GM18511 (cell line): Measurements from ENCODE around the gene FNTB.
"Not testable (repeated sequence)": the region's sequence is repeated elsewhere in the genome, so short reads cannot be mapped to it uniquely, and the experiment has no call there.

ENCODE experiments used
- ATAC-seq: cut with Tn5 transposase; IDR thresholded peaks from one replicate; pipeline ENCODE4 v1.9.1; 2021; ENCODE audit warnings: mild to moderate bottlenecking, moderate library complexity; ENCODE audit not compliant: unreplicated experiment

The FNTB gene

DNA sequence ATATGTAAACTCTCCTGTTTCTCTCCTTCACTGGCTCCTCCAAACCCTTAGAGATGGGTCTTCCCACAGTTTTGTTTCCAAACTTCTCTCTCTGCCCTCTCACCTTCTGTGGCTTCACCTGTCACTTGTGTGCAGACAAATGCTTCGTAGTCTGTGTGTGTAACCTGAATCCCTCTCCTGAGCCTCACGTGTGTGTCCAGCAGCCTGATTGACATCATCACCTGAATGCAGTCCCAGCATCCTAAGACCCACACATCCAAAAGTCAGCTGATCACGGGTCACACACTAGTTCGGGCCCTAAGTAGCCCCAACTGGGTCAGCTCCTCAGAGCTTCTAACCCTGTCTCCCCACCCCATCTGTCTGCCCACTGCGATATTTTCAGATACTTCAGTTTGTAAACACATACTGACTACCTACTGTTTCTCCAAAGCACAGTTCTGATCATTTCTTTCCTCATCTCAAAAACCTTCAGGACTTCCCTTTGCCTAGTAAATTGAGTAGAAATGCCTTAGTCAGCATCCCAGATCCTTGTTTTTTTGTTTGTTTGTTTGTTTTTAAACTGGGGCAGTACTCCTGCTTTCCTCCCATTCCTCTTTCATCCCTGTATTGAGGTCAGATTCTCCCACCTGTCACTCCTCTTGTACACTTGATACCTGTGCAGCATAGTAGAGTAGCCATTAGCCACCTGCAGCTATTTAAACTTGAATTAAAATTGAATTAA, 23.7 kb downstream of the FNTB start:
- no peak for ATAC-seq

DNA sequence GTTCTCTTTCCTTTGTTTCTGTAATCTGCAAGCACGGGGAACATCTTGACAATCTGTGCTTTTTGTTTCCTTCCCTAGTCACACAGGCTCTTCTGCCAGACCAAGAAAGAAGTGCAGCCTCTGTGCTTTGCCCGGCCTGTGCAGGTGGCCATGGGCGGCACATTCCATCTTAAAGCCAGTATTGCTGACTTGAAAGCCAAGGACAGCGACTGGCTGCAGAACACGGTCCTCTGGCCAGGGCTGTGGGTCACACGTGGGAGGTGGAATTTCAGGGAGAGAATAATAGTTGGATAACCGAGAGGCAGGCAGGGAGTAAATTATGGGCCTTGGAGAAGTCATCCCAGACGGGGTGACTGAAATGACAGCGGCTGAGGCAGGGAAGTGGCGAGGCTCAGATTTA, 24.8 kb downstream of the FNTB start:
- no peak for ATAC-seq

DNA sequence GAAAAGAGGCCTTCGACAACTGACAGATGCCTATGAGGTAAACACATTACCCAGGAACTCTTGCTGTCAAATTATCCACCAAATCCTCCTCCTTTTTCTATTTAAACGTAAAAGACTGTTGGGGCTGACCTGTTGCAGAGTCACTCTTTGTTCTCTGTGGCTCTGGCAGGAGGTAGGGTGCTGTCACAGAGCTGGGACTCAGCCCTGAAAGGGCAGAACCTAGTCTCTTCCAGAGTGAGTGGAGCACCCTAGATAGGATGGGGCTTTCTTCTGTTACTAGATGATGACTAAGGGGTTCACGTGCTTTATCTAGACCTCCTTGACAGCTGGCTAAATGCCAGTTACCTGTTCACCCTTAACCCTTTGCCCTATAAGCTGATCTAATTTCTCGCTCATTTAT, 25.7 kb downstream of the FNTB start:
- no peak for ATAC-seq

DNA sequence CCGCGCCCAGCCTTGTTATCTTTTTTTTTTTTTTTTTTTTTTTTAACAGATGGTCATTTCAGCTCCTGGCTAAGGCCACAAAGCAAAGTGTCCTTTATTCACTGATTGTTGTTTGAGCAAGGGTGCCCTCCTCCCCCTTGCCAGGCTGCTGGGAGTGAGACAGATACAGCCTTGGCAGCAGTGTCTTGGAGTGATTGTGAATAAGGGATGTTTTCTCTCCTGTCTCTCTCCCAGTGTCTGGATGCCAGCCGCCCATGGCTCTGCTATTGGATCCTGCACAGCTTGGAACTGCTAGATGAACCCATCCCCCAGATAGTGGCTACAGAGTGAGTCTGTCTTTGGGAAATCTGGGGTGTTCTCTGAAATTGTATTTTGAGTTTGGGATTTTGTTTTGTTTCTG, 28.7 kb downstream of the FNTB start:
- no peak for ATAC-seq

DNA sequence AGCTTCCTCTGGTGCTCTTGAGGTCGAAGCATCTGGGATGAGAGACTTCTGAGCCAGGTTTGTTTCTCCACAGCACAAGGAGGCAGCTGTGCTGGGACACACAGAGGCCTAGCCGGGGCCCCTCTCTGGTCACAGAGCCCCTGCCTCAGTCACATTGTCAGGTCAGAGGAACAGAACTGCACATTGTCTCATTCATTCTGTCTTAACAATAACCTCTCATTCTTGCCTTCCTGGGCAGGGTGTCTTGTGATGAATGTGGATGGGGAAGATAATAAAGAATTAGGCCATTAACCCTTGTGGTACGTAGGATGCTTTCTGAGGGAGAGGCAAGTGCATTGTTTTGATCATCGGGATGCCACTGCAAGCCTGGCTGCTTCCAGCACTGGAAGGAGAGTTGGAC, 29.8 kb downstream of the FNTB start:
- no peak for ATAC-seq

DNA sequence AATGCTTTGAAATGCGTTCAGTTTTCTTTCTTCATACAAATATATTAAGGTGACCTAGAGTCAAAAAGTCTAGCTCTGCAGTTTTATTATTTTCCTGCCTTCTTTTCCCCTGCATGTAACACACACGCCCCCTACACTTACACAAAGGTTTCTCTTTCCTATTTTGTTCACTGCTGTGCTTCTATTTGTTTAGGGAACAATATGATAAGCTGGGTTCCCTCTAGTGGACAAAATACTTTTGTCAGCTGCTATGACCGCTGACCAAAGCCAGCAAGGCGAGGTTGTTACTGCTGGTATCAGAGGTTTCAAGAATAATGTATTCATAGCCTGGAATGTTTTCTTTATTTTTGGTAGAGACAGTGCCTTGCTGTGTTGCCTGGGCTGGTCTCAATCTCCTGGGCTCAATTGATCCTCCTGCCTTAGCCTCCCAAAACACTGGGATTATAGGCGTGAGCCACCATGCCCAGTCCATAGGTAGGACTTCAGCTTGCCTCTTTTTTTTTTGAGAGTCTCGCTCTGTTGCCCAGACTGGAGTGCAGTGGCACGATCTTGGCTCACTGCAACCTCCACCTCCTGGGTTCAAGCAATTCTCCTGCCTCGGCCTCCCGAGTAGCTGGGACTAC, 33.4 kb downstream of the FNTB start:
- ATAC-seq, result no peak

DNA sequence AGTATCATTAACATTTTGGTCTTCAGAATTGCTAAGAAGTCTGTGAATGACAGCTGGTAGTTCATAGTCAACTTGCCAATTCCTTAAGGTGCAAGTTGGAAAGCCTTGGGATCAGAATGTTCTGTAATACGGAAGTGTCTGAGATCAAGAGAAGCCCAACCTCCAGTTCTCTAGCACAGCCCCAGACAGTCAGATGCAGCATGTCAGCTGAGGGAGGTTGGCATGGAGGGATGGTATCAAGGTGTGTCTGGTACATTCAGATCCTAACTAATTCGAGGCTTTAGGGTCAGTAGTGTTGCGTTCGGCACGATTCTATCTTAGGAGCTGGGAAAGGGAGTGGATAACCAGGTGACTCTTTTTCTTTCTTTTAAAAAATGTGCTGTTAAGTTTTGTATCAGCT, 38.3 kb downstream of the FNTB start:
- ATAC-seq, result no peak

DNA sequence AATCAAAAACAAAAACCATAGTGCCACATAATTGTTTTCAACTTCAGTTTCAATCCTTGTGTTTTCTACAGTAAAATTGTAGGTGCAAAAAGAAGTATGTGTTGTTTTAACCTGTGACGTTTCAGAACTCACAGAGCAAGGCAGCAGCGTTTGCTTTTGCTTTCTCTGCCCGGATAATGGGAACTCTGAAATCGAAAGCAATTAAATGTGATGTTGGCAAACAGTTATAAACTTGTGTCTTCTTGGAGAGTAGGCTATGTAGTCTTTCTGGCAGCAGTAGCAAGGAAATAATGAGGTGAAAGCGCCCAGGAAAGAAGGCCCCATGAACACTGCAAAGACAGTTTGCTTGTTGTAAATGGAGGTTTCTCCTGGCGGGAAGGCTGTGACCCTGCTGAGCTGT, 39.1 kb downstream of the FNTB start:
- no peak for ATAC-seq

DNA sequence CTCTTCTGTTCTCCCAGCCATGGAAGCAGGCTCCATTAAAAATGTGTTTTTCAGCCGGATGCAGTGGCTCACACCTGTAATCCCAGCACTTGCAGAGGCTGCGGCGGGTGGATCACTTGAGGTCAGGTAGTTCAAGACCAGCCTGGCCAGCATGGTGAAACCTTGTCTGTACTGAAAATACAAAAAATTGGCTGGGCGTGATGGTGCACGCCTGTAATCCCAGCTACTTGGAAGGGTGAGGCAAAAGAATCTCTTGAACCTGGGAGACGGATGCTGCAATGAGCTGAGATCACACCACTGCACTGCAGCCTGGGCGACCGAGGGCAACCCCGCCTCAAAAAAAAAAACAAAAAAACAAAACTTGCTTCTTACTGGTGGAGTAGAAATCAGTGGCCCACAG, 39.8 kb downstream of the FNTB start:
- no peak for ATAC-seq

DNA sequence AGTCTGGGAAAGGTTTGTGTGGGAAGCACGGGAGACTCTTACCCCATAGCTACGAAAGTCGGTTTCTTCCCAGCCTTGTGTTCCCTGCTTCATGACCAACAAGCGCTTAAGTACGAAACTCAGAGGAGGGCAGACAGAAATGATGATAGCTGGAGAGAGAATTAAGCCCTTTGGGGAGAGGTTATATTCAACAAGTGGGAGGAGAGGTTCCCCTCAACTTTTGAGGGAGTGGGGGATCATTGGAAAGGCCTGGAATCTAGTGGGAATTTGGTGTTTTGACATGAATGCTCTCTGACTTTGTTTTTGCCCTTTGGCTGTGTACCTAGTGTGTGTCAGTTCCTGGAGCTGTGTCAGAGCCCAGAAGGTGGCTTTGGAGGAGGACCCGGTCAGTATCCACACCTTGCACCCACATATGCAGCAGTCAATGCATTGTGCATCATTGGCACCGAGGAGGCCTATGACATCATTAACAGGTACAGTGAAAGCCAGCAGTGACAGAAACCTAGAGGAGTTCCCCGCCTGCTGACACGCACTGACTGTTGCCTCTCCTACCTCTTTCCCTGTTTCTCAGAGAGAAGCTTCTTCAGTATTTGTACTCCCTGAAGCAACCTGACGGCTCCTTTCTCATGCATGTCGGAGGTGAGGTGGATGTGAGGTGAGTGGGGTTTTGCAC, 40.6 kb downstream of the FNTB start:
- no peak for ATAC-seq

DNA sequence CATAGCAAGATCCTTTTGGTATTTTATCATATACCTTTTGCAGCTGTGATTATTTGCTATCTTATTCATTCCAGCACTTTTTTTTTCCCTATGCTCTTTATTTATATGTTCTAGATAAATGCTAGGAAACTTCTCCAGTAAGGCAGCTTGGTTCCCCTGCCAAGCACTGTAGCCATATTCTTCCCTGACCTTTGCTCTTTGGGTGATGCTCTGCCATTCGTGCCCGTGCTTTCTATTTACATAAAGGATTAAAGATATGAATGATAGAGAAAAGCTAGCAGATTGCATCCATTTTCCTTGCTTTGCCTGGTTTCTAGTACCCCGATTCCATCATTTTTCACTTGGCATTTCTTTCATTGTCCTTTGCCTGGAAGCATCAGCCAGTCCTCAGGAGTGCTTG, 42.2 kb downstream of the FNTB start:
- ATAC-seq, result no peak

DNA sequence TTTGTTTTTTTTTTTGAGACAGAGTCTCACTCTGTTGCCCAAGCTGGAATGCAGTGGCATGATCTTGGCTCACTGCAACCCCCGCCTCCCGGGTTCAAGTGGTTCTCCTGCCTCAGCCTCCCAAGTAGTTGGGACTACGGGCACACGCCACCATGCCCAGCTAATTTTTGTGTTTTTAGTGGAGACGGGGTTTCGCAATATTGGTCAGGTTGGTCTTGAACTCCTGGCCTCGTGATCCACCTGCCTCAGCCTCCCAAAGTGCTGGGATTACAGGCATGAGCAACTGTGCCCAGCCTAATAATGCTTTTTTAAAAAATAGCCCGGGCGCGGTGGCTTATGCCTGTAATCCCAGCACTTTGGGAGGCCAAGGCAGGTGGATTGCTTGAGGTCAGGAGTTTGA, 44.6 kb downstream of the FNTB start:
- ATAC-seq, result not testable (repeated sequence)

DNA sequence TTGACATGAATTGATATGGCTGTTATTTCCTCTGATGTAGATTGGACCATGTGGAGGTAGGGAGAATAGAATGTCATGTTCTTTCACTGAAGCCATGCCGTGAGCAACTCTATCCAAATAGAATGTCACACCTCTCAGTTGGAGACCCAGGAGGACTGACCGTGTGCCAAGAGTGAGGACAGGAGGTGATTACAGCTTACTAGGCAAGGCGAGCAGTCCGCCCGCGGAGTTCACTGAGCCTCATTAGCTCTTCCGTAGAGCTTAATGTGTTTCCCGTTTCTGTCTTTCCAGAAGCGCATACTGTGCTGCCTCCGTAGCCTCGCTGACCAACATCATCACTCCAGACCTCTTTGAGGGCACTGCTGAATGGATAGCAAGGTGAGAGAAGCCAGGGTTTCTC, 45.6 kb downstream of the FNTB start:
- ATAC-seq, result no peak

DNA sequence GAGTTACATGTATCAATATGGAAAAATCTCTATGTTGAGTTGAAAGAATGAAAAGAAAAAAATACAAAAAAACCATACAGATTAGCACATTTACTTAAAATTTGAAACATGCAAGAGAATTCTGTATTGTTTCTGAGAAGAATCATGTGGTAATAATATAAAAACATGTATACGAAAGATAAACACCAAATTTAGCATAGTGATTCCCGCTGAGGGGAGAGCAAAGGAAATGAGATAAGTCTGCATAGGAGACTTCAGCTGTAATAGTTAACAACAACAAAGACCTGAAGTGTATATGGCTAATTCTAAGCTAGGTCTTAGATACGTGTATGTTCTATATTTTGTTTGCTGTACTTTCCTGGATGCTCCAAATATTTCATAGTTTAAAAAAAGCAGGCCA, 46.5 kb downstream of the FNTB start:
- no peak for ATAC-seq

DNA sequence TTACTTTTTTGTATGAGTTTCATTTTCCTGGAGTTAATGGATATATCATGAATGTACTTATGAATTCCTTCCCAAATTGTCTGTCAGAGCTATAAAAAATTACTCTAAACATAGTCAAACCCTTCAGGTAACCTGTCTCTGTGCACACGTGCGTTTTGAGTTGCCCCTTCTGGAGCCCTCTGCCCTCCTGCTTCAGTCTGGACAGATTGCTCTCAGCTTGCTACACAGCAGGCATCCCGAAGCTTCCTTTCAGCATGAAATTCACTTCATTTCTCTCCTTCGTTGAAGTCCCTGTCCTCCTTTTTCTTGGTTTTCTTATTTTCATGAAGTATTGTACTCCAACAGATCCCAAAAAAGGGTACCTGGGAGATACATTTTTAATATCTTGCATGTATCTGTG, 47.3 kb downstream of the FNTB start:
- no peak for ATAC-seq

DNA sequence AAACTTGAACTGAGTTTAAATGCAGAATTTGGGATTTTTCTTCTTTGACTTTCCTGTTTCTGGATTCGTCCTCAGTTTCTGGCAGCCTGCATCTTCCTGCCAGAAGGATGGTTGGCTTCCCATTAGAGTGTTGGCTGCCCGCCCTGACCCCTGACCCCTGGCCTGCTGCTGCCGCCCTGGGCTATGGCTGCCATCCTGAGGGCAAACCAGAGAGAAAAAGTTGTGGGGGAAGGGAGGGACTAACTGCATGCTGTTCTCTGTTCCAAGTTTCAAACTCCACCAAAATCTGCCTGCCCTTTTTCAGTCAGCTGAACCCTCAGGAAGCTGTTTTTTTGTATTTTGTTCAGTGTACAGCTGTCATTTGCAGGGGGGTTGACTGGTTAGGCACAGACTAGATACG, 48.4 kb downstream of the FNTB start:
- ATAC-seq, result no peak

DNA sequence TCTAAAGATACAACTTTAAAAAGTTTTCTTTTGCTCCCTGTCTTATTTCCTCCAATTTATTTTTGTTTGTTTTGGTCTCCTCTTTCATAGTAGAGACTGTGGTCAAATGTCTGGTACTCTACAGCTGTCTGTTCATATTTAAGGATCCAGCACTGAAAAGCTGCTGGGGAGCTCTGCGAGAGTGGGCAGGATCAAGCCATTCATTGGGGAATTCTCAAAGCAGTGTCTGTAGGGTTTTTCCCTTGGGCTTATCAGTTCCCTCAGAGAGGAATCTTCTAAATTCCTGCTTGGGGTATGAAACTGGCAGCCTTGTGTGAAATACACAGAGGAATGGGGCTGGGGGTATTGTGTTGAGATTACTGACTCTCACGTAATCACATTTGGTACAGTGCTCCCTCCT, 52.3 kb downstream of the FNTB start:
- ATAC-seq, result no peak

DNA sequence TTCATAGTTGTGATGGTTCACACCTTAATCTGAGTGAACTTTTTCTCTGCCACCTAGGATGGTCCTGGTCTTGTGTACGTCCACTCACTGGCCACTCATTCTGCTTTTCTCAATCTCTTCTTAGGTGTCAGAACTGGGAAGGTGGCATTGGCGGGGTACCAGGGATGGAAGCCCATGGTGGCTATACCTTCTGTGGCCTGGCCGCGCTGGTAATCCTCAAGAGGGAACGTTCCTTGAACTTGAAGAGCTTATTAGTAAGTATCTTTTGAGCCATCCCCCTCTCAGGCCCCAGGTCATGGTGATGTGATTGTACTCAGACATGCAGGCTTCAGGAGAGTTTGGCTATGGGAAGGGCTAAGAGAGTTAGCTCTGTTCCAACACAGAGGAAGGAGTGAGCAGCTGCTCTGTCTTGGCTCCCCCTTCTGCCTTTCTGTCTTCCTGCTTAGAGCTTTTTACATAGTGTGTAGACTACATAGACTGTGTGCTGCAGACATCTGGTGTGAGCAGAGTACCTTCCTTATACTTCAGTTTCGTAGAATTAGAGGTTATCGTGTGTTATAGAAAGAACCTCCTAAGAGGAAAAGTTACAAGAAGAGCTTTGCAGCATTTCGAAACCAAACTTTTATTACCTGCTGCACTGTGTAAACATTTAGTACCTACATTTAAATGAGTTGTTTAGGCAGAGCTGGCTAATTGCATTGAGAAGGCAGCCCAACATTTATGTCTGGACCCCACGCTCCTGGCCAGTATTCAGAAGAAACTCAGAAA, 54.2 kb downstream of the FNTB start:
- no peak for ATAC-seq

DNA sequence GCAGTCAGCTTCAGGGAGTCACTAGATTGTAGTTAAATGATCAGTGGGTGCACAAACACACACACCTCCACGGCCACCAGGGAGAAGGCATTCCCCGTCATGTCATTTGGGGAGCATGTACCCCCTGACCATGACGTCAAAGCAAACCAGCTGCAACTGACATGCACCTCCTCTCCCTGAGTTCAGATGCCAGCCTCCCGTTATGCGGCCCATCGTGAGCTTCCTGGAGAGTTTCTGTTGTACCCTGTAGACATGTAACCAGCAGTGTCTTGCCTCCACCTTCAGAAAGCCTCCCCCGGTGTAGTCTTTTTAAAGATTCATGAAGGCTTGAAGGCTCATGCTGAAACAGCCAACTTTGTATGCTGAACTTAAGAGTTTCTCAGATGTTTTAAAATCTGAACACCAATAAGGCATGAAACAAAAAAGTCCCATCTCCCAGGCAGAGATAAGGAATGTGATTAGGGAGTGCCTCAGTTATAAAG, 54.8 kb downstream of the FNTB start:
- ATAC-seq, result no peak

DNA sequence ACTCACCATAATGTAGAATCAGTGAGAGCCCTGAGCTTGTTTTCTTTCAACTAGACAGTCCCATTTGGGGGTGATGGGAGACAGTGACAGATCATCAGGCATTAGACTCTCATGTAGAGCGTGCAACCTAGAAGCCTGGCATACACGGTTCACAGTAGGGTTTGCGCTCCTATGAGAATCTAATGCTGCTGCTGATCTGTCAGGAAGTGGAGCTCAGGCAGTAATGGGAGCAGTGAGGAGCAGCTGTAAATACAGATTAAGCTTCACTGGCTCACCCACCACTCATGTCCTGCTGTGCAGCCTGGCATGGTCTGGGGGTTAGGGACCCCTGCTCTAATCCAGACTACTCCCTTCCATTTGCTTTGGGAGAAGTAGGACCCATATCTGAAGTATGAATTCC, 55.6 kb downstream of the FNTB start:
- ATAC-seq, result peak; percentile 20

DNA sequence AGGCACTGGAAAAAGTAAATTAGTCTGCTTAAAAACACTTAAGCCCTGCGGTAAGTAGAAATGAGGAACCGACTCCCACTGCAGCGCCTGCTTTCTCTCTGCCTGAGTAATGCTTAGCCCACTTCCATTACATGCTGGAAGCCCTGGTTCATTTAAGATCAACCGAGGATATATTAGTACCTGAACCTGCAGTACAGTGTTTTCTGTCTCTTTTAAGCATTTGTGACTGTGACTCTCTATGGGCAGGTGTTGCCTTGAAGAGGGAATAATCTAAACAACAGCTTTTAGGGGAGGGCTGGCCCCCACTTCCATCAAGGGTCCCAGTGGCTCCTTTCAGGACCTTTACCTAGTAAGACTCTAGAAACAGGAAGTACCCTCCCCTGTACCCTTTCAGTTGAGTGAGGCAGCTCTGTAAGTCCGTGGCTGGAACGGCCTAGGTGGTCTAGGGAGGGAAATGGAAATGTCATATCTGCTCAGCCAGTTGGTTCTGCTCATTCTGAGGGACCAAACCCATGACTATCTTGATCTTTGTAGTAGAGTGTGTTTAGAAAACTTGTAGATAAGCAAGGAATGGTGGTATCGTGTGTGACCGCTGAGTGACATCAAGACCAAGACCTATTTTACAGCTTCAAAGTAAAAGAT, 56.2 kb downstream of the FNTB start:
- peak; percentile 88 for ATAC-seq
